Thyroid gland (tissue), 4 donors: ENCODE data around the gene LMOD1.

ENCODE experiments used
- POLR2A ChIP-seq, 2 donors: fragments of 450-650 bp; IDR thresholded peaks; one replicate each; pipeline ENCODE4 v1.6.1; 2017; ENCODE audit warnings: antibody characterized with exemption in 2 of 2, mild to moderate bottlenecking in 2 of 2, moderate library complexity in 1 of 2
- TF ChIP-seq, protein P1 (sequence below), 6 experiments: fragments of 200-600 bp in 3 of 6; fragments of 450-650 bp in 3 of 6; sonication (generic) in 3 of 6; IDR thresholded peaks; one replicate each; pipeline ENCODE4 v1.5.1; 2016 to 2019; ENCODE audit warnings: antibody characterized with exemption in 6 of 6, mild to moderate bottlenecking in 2 of 6, inconsistent platforms in 1 of 6, moderate library complexity in 1 of 6

DNA sequence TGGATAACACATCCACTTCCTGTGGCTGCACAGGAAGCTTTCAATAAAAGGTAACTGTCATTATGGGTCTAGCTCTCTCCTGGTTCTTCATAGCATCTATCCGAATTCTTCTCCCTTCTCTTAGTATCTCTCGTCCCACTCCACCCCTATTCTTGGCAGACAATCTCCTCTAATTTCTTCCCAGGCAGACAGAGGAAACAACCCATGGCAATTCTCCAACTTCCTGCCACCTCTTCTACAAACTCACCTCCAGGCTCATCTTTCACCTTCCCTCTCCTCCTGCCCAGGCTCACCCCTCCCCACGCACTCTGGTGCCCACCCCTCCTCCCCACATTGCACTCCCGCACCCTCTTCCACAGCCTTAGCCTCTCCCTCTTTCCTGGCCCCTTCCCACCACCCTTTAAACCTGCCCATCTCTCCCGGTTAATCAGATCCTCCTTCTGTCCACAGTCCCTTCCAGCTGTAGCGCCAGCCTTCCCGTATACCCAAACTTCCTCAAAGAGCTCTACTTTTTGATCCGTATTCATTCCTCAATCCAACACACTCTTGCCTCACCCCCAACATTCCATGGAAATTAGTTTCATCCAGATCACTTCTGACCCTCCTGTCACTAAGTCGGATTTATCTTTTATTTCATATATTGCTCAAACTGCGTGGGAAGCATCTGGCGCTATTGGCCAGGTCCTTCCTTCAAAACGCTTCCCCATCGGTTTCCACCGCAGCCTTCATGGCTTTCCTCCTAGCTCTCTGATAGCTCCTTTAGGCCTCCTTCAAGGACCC, 31.7 kb downstream of the LMOD1 start:
- TF ChIP-seq, protein P1, sequence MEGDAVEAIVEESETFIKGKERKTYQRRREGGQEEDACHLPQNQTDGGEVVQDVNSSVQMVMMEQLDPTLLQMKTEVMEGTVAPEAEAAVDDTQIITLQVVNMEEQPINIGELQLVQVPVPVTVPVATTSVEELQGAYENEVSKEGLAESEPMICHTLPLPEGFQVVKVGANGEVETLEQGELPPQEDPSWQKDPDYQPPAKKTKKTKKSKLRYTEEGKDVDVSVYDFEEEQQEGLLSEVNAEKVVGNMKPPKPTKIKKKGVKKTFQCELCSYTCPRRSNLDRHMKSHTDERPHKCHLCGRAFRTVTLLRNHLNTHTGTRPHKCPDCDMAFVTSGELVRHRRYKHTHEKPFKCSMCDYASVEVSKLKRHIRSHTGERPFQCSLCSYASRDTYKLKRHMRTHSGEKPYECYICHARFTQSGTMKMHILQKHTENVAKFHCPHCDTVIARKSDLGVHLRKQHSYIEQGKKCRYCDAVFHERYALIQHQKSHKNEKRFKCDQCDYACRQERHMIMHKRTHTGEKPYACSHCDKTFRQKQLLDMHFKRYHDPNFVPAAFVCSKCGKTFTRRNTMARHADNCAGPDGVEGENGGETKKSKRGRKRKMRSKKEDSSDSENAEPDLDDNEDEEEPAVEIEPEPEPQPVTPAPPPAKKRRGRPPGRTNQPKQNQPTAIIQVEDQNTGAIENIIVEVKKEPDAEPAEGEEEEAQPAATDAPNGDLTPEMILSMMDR (IDR thresholded peaks at IDR 0.05) = no peak
- no peak for TF ChIP-seq POLR2A (IDR thresholded peaks at IDR 0.05)
